Parathyroid adenoma (tissue), 2 donors: ENCODE measurements around the gene HOXB3.

ENCODE experiments used
- H2AFZ ChIP-seq: fragments of 300-600 bp; sonication (generic); one replicate; pipeline ENCODE4 v1.7.0; 2017; ENCODE audit warnings: antibody characterized with exemption, mild to moderate bottlenecking
- H3K27ac ChIP-seq: fragments of 300-600 bp; sonication (generic); one replicate; pipeline ENCODE4 v1.7.0; 2017
- H3K27me3 ChIP-seq: fragments of 300-600 bp; sonication (generic); one replicate; pipeline ENCODE4 v1.7.0; 2017; ENCODE audit warnings: low read length; ENCODE audit not compliant: control insufficient read depth, insufficient read depth
- H3K36me3 ChIP-seq: fragments of 300-600 bp; sonication (generic); one replicate; pipeline ENCODE4 v1.7.0; 2017; ENCODE audit warnings: low read length; ENCODE audit not compliant: control insufficient read depth, insufficient read depth
- H3K4me1 ChIP-seq: fragments of 300-600 bp; sonication (generic); one replicate; pipeline ENCODE4 v1.7.0; 2017; ENCODE audit warnings: control low read depth
- H3K4me2 ChIP-seq: fragments of 300-600 bp; sonication (generic); one replicate; pipeline ENCODE4 v1.7.0; 2017; ENCODE audit warnings: low read length
- H3K4me3 ChIP-seq: fragments of 300-600 bp; sonication (generic); one replicate; pipeline ENCODE4 v1.7.0; 2017; ENCODE audit warnings: low read depth, low read length
- H3K79me2 ChIP-seq: fragments of 300-600 bp; sonication (generic); one replicate; pipeline ENCODE4 v1.7.0; 2017; ENCODE audit warnings: control low read depth
- H3K9ac ChIP-seq: fragments of 300-600 bp; sonication (generic); one replicate; pipeline ENCODE4 v1.7.0; 2017; ENCODE audit warnings: mild to moderate bottlenecking
- H3K9me3 ChIP-seq: fragments of 300-600 bp; sonication (generic); one replicate; pipeline ENCODE4 v1.7.0; 2017; ENCODE audit warnings: low read length; ENCODE audit not compliant: control insufficient read depth
- CTCF ChIP-seq: fragments of 300-600 bp; sonication (generic); IDR thresholded peaks from one replicate; pipeline ENCODE4 v1.7.0; 2017; ENCODE audit warnings: antibody characterized with exemption, mild to moderate bottlenecking
- donor health status: primary hyperparathyroidism.

HOXB3 gene

DNA sequence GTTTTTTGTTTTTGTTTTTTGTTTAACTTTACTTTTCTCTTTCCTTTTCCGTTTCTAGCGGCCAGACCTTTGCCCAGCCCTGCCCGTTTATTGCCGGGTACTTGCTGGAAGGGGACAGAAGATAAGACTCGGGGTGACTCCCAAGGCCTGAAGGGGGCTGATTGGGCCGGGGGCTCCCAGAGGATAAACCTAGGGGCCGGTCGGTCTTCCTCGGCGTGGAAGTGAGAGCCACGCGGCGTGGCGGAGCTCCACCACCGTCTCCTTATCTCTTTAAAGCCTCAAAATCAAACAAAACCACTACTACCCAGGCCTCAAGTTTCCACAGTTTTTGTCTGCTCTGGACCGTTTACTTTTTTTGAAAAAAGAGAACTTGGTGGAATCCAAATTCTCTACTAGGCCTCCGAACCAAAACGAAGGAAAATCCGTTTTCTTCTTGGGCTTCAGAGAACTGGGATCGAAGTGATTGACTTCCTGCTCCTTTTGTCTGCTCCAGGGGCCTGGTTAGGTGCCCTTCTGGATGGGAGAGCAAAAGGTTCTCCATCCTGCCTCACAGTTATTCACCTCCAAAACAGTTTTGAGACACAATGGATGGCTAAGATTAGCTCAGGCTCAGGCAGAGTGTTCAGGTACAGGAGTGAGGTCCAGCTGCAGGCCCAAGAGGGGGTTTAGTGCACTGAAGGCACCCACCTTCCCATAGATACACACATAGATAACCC is 44.6 kb upstream of the HOXB3 start:
- no peaks in the 10 kb centered on the region for H3K4me1 ChIP-seq
- TF ChIP-seq CTCF = no peak
- peaks cover 16% of the 10 kb centered on the region for H3K27me3 ChIP-seq
- no peak overlapping the region for H3K27ac ChIP-seq
- no peaks in the 10 kb centered on the region for H3K36me3 ChIP-seq
- no peak overlapping the region for H3K4me3 ChIP-seq
- no peak overlapping the region for H3K9ac ChIP-seq
- H3K9me3 ChIP-seq = no peaks in the 10 kb centered on the region
- no peak overlapping the region for H3K4me2 ChIP-seq
- no peaks in the 10 kb centered on the region for H3K79me2 ChIP-seq
- no peak overlapping the region for H2AFZ ChIP-seq

DNA sequence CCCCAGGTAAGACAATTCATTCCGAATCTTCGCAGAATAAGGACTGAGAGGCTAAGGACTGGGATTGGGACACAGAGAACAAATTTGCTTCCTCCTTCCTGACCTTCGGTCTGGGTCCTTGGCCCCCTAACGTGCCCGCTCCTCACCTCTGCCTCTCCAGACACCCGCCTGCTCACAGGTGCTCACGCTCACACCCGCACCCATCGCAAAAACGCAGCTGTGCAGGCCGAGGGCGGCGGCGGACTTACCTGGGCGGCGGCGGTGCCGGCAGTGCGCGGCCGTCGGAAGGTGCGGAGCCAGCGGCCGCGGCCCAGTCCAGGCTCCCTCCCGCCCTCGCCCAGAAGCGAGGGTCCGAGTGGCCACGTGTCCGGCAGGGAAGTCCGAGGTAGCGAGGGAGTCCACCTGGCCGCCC is 43.2 kb upstream of the HOXB3 start:
- peaks cover 19% of the 10 kb centered on the region for H3K27me3 ChIP-seq

DNA sequence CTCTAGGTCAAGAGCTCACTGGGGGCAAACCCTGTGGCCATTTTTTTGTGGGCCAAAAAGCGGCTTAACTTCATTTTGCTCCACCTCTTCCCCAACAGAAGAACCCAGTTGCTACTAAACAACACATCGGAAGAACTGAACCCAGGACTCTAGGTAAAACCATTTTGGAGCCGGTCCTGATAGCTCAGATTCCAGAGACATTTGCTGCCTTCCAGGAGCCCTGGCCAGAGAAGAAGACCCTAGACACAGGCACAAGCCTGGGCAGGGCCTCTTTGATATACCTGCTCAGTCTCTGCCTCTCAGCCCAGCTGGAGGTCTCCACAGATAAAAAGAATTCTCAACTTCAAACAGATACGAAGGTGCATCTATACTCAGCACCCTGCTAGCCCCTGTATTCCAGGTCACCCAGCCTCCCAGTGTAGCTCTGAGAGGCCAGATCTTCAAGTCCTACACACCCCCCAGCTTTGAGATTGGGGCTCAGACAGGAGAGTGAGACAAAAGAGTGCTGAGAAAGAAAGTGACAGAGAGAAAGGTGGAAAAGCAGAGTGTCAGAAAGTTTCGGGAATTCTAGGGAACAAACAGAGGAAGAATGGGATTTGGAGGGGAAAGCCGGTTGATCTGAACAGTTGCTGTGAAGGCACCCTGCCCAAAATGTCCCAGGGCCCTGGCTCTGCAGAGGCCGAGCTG is 42.7 kb upstream of the HOXB3 start:
- Histone ChIP-seq H3K9me3 (no peaks in the 10 kb centered on the region), H3K27me3 (peaks cover 25% of the 10 kb centered on the region), H3K36me3 (no peaks in the 10 kb centered on the region), H3K4me3 (no peak overlapping the region), H3K9ac (no peak overlapping the region), H3K27ac (no peak overlapping the region), H3K4me2 (no peak overlapping the region), H3K79me2 (no peaks in the 10 kb centered on the region), H2AFZ (no peak overlapping the region), H3K4me1 (no peaks in the 10 kb centered on the region)
- no peak for TF ChIP-seq CTCF

More for the DNA sequence above, 43.2 kb upstream of the HOXB3 start:
- no peaks in the 10 kb centered on the region for H3K9me3 ChIP-seq
- H3K79me2 ChIP-seq = no peaks in the 10 kb centered on the region
- H3K4me1 ChIP-seq = no peaks in the 10 kb centered on the region
- no peak for TF ChIP-seq CTCF
- H3K9ac ChIP-seq = no peak overlapping the region
- H3K36me3 ChIP-seq = no peaks in the 10 kb centered on the region
- H3K27ac ChIP-seq = no peak overlapping the region
- no peak overlapping the region for H2AFZ ChIP-seq
- H3K4me3 ChIP-seq = no peak overlapping the region
- H3K4me2 ChIP-seq = no peak overlapping the region

DNA sequence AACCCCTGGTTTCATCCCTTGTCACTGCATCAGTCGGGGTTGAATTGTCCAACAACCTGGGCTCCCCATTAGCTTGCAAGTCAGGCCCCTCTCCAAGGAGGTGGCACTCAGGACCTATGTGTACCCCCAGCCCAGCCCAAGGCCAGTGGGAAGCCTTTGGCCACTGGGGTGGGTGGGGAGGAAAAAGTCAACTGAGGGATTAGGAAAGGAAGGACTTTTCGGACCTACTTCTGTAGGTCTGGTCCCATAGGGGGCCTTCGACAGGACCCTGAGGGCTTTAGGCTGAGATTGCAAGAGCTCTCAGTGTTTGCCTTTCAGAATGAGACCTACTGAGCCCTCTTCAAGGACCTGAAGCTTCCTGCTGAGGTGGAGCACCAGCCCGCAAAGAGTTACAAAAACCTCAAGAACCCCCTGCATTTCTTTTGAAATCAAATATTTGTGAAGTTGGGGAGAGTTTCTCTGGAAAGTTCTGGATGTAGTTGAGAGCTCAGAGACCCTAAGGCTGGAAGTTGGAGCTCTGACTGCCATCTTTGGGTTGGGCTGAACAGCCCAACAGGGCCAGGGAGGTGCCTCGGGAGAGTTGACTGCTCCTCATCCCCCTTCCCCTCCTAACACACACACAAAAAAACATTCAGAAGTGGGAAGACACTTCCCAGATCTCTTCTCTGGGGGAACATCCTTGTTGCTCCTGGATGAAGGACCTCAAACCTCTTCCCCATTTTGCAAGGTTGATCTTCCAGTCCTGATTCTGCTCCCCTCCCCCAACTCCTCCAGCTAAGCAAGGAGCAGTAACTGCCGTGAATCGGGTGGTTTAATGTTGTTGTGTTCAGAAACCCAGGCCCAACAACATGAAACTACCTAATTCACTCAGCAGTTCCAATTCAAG is 41.9 kb upstream of the HOXB3 start:
- H3K9ac ChIP-seq = no peak overlapping the region
- H3K4me3 ChIP-seq = no peak overlapping the region
- no peaks in the 10 kb centered on the region for H3K79me2 ChIP-seq
- H3K27ac ChIP-seq = no peak overlapping the region
- no peak for TF ChIP-seq CTCF
- no peak overlapping the region for H3K4me2 ChIP-seq
- no peaks in the 10 kb centered on the region for H3K9me3 ChIP-seq
- no peak overlapping the region for H2AFZ ChIP-seq
- H3K4me1 ChIP-seq = no peaks in the 10 kb centered on the region
- H3K36me3 ChIP-seq = no peaks in the 10 kb centered on the region
- H3K27me3 ChIP-seq = peaks cover 32% of the 10 kb centered on the region
